ENCODE data around the gene BRAF. TPM values are rescaled to one million over a fixed set of nuclear protein-coding genes. Genes with fewer than 3 reads are reported as not detected.
A peak's percentile ranks its signal among the peaks of the same experiment; 100 is the strongest.

Gene BRAF
- total RNA-seq, 2 experiments from 2014 or later, result 49.9 to 57.8 TPM

DNA sequence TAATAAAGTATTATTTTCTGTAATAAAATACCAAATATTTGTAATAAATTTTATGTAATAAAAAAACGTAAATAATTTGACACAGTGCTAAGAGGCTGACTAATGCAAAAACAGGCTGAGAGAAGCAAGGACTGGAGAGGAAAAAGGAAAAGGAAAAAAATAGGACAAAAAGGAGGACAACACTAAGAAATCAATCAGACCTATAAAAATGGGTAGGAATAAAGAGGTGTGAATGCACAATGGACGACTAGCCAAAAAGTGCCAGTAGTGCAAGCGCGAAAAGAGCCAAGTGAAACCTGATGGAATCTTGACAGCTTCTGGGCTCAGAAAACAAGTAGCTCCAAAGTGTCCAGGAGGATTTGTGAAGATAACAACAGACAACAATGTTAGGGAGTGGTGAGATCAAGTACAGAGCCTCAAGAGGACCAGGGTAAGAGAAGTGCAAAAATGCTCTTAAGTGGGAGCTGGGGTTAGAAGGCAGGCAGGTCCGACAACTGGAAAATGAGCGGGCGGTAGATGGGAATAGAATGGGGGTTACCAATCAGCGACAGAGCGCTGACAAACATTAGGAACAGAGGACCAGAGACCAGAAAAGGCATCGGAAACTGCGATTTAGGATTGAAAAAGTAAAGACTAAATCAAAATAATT is 1.2 kb downstream of the BRAF start:
- intact Hi-C loops (cut with DNase I, micrococcal nuclease), result loop anchor here (1.0 to 10.0 kb wide), 9 partner anchors 36 to 529 kb away; partner anchors contain the start of genes MRPS33 (in 2 of the 2), ADCK2 (in 1 of the 2), NDUFB2 (in 1 of the 2) and SLC37A3 (in 1 of the 2)
- Histone ChIP-seq H3K27me3 (ENCODE audit: control insufficient read depth in 1 of 2, insufficient read depth in 2 of 2, low read length in 2 of 2) (no peaks in the 10 kb centered on the region), H3K4me1 (ENCODE audit: insufficient read depth, low read length) (peaks cover 12% of the 10 kb centered on the region), H3K9me3 (ENCODE audit: control insufficient read depth in 1 of 2, insufficient read depth in 1 of 2, low read length in 2 of 2) (no peaks in the 10 kb centered on the region), H3K36me3 (ENCODE audit: insufficient read depth, low read length) (no peaks in the 10 kb centered on the region), H3K27ac (ENCODE audit: low read depth in 1 of 2, low read length in 2 of 2) (peak overlapping the region; percentile 90 to 99), H3K4me3 (ENCODE audit: low read length) (peak overlapping the region; percentile 92)
- TF ChIP-seq, protein P1, sequence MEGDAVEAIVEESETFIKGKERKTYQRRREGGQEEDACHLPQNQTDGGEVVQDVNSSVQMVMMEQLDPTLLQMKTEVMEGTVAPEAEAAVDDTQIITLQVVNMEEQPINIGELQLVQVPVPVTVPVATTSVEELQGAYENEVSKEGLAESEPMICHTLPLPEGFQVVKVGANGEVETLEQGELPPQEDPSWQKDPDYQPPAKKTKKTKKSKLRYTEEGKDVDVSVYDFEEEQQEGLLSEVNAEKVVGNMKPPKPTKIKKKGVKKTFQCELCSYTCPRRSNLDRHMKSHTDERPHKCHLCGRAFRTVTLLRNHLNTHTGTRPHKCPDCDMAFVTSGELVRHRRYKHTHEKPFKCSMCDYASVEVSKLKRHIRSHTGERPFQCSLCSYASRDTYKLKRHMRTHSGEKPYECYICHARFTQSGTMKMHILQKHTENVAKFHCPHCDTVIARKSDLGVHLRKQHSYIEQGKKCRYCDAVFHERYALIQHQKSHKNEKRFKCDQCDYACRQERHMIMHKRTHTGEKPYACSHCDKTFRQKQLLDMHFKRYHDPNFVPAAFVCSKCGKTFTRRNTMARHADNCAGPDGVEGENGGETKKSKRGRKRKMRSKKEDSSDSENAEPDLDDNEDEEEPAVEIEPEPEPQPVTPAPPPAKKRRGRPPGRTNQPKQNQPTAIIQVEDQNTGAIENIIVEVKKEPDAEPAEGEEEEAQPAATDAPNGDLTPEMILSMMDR (IDR thresholded peaks at IDR 0.05), result no peak
- Mint-ChIP-seq H3K4me1 (ENCODE audit: low read depth) (peaks cover 30% of the 10 kb centered on the region), H3K27ac (no peak overlapping the region), H3K36me3 (ENCODE audit: low read depth) (peaks cover 7% of the 10 kb centered on the region), H3K27me3 (peaks cover 4% of the 10 kb centered on the region), H3K4me3 (no peak overlapping the region), H3K9me3 (no peaks in the 10 kb centered on the region)
- ChIA-PET POLR2A (interaction anchor here (0.6 to 2.2 kb wide), 6 partner anchors 10 to 445 kb away, joined by 3 to 12 read pairs (median 4); partner anchors contain the start of gene MRPS33), CTCF (interaction anchor here (1.0 kb wide), 2 partner anchors 29 to 112 kb away, joined by 3 read pairs; no protein-coding TSS in a partner anchor)
- ATAC-seq (ENCODE audit: poor library complexity) (no peak), DNase-seq (peak in 1 of 14 experiments; percentile 14)

DNA sequence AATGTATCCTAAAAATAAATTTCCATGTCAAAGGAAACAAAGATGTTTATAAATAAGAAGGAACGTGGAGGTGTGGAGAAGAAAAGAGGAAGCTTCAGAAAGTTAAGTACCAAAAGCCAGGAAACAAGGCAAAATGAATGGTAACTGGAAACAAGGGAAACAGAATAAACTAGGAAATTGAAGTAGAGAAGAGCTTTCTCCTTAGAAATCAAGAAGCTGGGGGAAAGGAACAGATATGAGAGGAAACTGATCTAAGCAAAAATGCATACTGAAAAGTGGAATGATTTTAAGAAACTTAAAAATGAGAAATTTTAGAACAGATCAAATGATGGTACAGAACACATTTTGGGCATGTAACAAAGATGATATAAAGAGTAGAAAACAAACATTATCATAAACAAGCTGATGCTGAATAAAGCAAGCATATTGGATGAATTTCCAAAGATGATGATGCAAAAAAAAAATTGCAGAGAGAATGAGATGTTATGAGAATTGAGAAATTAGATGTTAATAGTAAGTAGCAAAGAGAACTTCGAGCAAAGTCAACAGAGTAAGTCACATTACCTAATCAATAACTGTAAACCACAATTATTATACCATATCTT is 1.9 kb downstream of the BRAF start:
- CTCF ChIA-PET, result no interaction called here
- ATAC-seq (ENCODE audit: poor library complexity), result no peak
- peaks cover 4% of the 10 kb centered on the region for H3K27me3 Mint-ChIP-seq

DNA sequence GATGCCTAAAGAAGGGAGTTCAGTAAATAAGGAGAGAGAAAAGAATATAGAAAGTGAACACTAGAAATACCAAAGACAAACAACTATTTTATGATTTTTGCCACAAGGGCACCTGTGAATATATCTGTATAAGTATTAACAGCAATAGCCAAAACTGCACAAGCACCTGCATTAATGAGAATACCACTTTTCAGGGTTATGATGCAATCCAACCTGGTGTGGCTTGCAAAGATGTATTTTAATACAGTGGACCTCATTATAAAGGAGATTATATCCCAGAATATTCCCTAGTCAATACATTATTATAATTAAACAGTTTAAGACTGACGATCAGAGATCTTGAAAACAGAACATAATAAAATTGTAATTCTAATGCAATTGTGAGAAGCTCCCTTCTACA is 4.0 kb downstream of the BRAF start:
- Histone ChIP-seq H3K27me3 (ENCODE audit: control insufficient read depth in 1 of 2, insufficient read depth in 2 of 2, low read length in 2 of 2) (no peaks in the 10 kb centered on the region), H3K4me1 (ENCODE audit: insufficient read depth, low read length) (peaks cover 12% of the 10 kb centered on the region), H3K36me3 (ENCODE audit: insufficient read depth, low read length) (no peaks in the 10 kb centered on the region), H3K4me3 (ENCODE audit: low read length) (no peak overlapping the region), H3K27ac (ENCODE audit: low read depth in 1 of 2, low read length in 2 of 2) (no peak overlapping the region), H3K9me3 (ENCODE audit: control insufficient read depth in 1 of 2, insufficient read depth in 1 of 2, low read length in 2 of 2) (no peaks in the 10 kb centered on the region)
- H3K36me3 Mint-ChIP-seq (ENCODE audit: low read depth), result peaks cover 7% of the 10 kb centered on the region
- peaks cover 58% of the 10 kb centered on the region for H3K4me1 Mint-ChIP-seq (ENCODE audit: low read depth)
- POLR2A ChIA-PET, result no interaction called here
- DNase-seq (no peak), ATAC-seq (ENCODE audit: poor library complexity) (no peak)
- CTCF ChIA-PET, result no interaction called here
- H3K27ac Mint-ChIP-seq, result no peak overlapping the region
- H3K27me3 Mint-ChIP-seq, result peaks cover 4% of the 10 kb centered on the region
- peak overlapping the region; percentile 22 for H3K4me3 Mint-ChIP-seq
- intact Hi-C loops (cut with DNase I, micrococcal nuclease), result loop anchor here (5.0 to 10.0 kb wide), 6 partner anchors 33 to 526 kb away; partner anchors contain the start of genes ADCK2 (in 1 of the 2), NDUFB2 (in 1 of the 2) and SLC37A3 (in 1 of the 2)
- no peaks in the 10 kb centered on the region for H3K9me3 Mint-ChIP-seq
- TF ChIP-seq, protein P1 (IDR thresholded peaks at IDR 0.05), result no peak

More for the DNA sequence above, 1.9 kb downstream of the BRAF start:
- H3K27ac Mint-ChIP-seq, result no peak overlapping the region
- POLR2A ChIA-PET, result interaction anchor here (1.0 to 1.3 kb wide), 3 partner anchors 9 to 445 kb away, joined by 3 to 6 read pairs (median 4); partner anchors contain the start of gene MRPS33
- no peaks in the 10 kb centered on the region for H3K9me3 Mint-ChIP-seq
- H3K4me3 Mint-ChIP-seq, result no peak overlapping the region
- intact Hi-C loops (cut with DNase I, micrococcal nuclease), result loop anchor here (5.0 to 10.0 kb wide), 6 partner anchors 36 to 528 kb away; partner anchors contain the start of genes ADCK2 (in 1 of the 2), NDUFB2 (in 1 of the 2) and SLC37A3 (in 1 of the 2)
- peaks cover 37% of the 10 kb centered on the region for H3K4me1 Mint-ChIP-seq (ENCODE audit: low read depth)
- Histone ChIP-seq H3K9me3 (ENCODE audit: control insufficient read depth in 1 of 2, insufficient read depth in 1 of 2, low read length in 2 of 2) (no peaks in the 10 kb centered on the region), H3K27me3 (ENCODE audit: control insufficient read depth in 1 of 2, insufficient read depth in 2 of 2, low read length in 2 of 2) (no peaks in the 10 kb centered on the region), H3K4me3 (ENCODE audit: low read length) (no peak overlapping the region), H3K4me1 (ENCODE audit: insufficient read depth, low read length) (peaks cover 12% of the 10 kb centered on the region), H3K36me3 (ENCODE audit: insufficient read depth, low read length) (no peaks in the 10 kb centered on the region), H3K27ac (ENCODE audit: low read depth in 1 of 2, low read length in 2 of 2) (no peak overlapping the region)
- H3K36me3 Mint-ChIP-seq (ENCODE audit: low read depth), result peaks cover 7% of the 10 kb centered on the region
- no peak for DNase-seq
- TF ChIP-seq, protein P1 (IDR thresholded peaks at IDR 0.05), result no peak

Data from CD4-positive, alpha-beta T cell (primary cell).